Nephron (organoid): Measurements from ENCODE around the gene CRELD1.
A peak's percentile ranks its signal among the peaks of the same experiment; 100 is the strongest.

Source experiments
- H3K27ac Mint-ChIP-seq, 3 experiments: 2 replicates each; pipeline ENCODE4 v1.8.0; 2020; ENCODE audit warnings: mixed read lengths in 3 of 3, mild to moderate bottlenecking in 2 of 3, moderate library complexity in 1 of 3
- H3K27me3 Mint-ChIP-seq: 2 replicates; pipeline ENCODE4 v1.8.0; 2021; ENCODE audit warnings: low read depth, mild to moderate bottlenecking, moderate library complexity, mixed read lengths
- H3K36me3 Mint-ChIP-seq: 2 replicates; pipeline ENCODE4 v1.8.0; 2020; ENCODE audit warnings: low read depth, mixed read lengths
- H3K4me1 Mint-ChIP-seq: 2 replicates; pipeline ENCODE4 v1.8.0; 2020; ENCODE audit warnings: mixed read lengths
- H3K4me3 Mint-ChIP-seq, 3 experiments: 2 replicates each; pipeline ENCODE4 v1.8.0; 2020; ENCODE audit warnings: mild to moderate bottlenecking in 3 of 3, mixed read lengths in 3 of 3, moderate library complexity in 2 of 3
- H3K9me3 Mint-ChIP-seq: 2 replicates; pipeline ENCODE4 v1.8.0; 2020; ENCODE audit warnings: mixed read lengths
- CTCF ChIP-seq, 3 experiments: fragments of 200-600 bp; sonication (generic); IDR thresholded peaks; one replicate each; pipeline ENCODE4 v1.5.0; 2021; ENCODE audit warnings: antibody characterized with exemption in 3 of 3; ENCODE audit not compliant: unreplicated experiment in 3 of 3

Gene CRELD1

GRCh38 chr3:9970020-9970652, 36.5 kb downstream of the CRELD1 start:
- Mint-ChIP-seq H3K9me3 (no peaks in the 10 kb centered on the region), H3K27ac (no peak overlapping the region), H3K4me3 (no peak overlapping the region), H3K4me1 (no peaks in the 10 kb centered on the region), H3K36me3 (peaks cover 72% of the 10 kb centered on the region), H3K27me3 (no peaks in the 10 kb centered on the region)
- TF ChIP-seq CTCF (IDR thresholded peaks at IDR 0.05; ENCODE audit: unreplicated experiment in 3 of 3): no peak

GRCh38 chr3:9976721-9977709, 43.4 kb downstream of the CRELD1 start:
- no peak overlapping the region for H3K27ac Mint-ChIP-seq
- no peak for TF ChIP-seq CTCF (IDR thresholded peaks at IDR 0.05; ENCODE audit: unreplicated experiment in 3 of 3)
- peaks cover 45% of the 10 kb centered on the region for H3K36me3 Mint-ChIP-seq
- H3K27me3 Mint-ChIP-seq: no peaks in the 10 kb centered on the region
- H3K4me3 Mint-ChIP-seq: no peak overlapping the region
- no peaks in the 10 kb centered on the region for H3K4me1 Mint-ChIP-seq
- no peaks in the 10 kb centered on the region for H3K9me3 Mint-ChIP-seq

- Mint-ChIP-seq H3K27me3 (no peaks in the 10 kb centered on the region), H3K9me3 (no peaks in the 10 kb centered on the region), H3K4me3 (no peak overlapping the region), H3K36me3 (peaks cover 37% of the 10 kb centered on the region), H3K4me1 (no peaks in the 10 kb centered on the region), H3K27ac (no peak overlapping the region)
- TF ChIP-seq CTCF (IDR thresholded peaks at IDR 0.05; ENCODE audit: unreplicated experiment in 3 of 3): no peak
Observed at GRCh38 chr3:9978710-9979305, 45.2 kb downstream of the CRELD1 start.

GRCh38 chr3:9980251-9980650, 46.6 kb downstream of the CRELD1 start:
- Mint-ChIP-seq H3K9me3 (no peaks in the 10 kb centered on the region), H3K36me3 (peaks cover 28% of the 10 kb centered on the region), H3K27ac (no peak overlapping the region), H3K4me1 (no peaks in the 10 kb centered on the region), H3K4me3 (no peak overlapping the region), H3K27me3 (no peaks in the 10 kb centered on the region)
- no peak for TF ChIP-seq CTCF (IDR thresholded peaks at IDR 0.05; ENCODE audit: unreplicated experiment in 3 of 3)

- Mint-ChIP-seq H3K27ac (peak overlapping the region; percentile 73 to 93 (median 86)), H3K36me3 (no peaks in the 10 kb centered on the region), H3K4me1 (peaks cover 23% of the 10 kb centered on the region), H3K4me3 (peak overlapping the region; percentile 99), H3K9me3 (no peaks in the 10 kb centered on the region), H3K27me3 (no peaks in the 10 kb centered on the region)
- no peak for TF ChIP-seq CTCF (IDR thresholded peaks at IDR 0.05; ENCODE audit: unreplicated experiment in 3 of 3)
Observed at GRCh38 chr3:9986230-9986725, 52.6 kb downstream of the CRELD1 start.
